ENCODE measurements around the gene SNX5. TPM values are rescaled to one million over a fixed set of nuclear protein-coding genes. Genes with fewer than 3 reads are reported as not detected.

SNX5 gene
- total RNA-seq, 1 donor from 2014 or later, result 133 TPM

DNA sequence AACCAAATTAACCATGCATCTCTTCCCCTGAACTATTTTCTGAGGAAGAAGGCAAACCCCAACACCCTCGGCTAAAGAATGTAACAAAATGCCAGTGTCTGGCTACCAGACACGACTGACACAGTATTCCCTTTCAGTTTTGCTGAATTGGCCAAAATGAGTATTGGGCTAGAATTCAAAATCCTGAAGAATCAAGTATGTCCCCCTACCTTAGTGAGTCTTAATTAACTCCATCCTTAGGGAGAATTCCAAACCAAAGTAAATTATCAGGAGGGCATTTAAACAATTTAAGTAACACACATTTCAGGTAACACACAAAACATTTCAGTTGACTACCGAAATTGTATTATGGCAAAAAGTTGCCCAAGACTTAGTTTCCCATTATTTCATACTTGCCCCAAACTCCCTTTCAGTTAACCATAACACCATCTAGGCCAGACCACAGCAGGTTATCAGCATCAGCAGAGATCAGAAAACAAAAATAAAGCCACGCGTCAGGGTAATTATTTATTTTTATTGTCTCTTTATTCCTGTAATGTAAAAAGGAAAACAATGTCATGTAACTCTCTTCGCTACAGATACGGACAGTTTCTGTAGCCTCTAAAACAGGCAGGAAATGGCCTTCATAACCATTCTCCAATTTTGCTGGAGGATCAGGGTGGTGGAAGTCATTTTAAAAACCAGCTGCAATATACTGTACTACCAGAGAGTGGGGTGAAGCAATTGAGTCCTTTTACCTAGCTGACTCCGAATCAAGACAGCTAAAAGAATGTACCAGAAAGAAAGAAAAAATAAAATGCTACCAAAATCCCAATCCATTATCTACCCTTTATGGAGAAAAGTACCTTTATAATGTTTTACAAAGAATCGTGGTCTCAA is 1.9 kb downstream of the SNX5 start:
- DNase-seq (ENCODE audit: low spot score in 2 of 2, unreplicated experiment in 2 of 2), result no peak
- TF ChIP-seq CTCF (IDR thresholded peaks at IDR 0.05; ENCODE audit: unreplicated experiment), result no peak
- H3K9me3 Mint-ChIP-seq, result no peaks in the 10 kb centered on the region
- H3K4me3 Mint-ChIP-seq, result peak overlapping the region; percentile 89
- peak overlapping the region; percentile 85 for H3K27ac Mint-ChIP-seq
- no peaks in the 10 kb centered on the region for H3K27me3 Mint-ChIP-seq (ENCODE audit: low read depth)
- peaks cover 73% of the 10 kb centered on the region for H3K4me1 Mint-ChIP-seq
- H3K36me3 Mint-ChIP-seq, result peaks cover 4% of the 10 kb centered on the region

- no peaks in the 10 kb centered on the region for H3K27me3 Mint-ChIP-seq (ENCODE audit: low read depth)
- DNase-seq (ENCODE audit: low spot score in 2 of 2, unreplicated experiment in 2 of 2), result no peak
- peaks cover 4% of the 10 kb centered on the region for H3K36me3 Mint-ChIP-seq
- H3K9me3 Mint-ChIP-seq, result no peaks in the 10 kb centered on the region
- H3K4me3 Mint-ChIP-seq, result peak overlapping the region; percentile 89
- H3K27ac Mint-ChIP-seq, result peak overlapping the region; percentile 85
- TF ChIP-seq CTCF (IDR thresholded peaks at IDR 0.05; ENCODE audit: unreplicated experiment), result no peak
- peaks cover 72% of the 10 kb centered on the region for H3K4me1 Mint-ChIP-seq
These were observed 3.4 kb downstream of the SNX5 start for GRCh38 chr20:17965042-17965697.

- H3K27me3 Mint-ChIP-seq (ENCODE audit: low read depth), result no peaks in the 10 kb centered on the region
- H3K9me3 Mint-ChIP-seq, result no peaks in the 10 kb centered on the region
- peaks cover 71% of the 10 kb centered on the region for H3K4me1 Mint-ChIP-seq
- peak overlapping the region; percentile 48 for H3K27ac Mint-ChIP-seq
- DNase-seq (ENCODE audit: low spot score in 2 of 2, unreplicated experiment in 2 of 2), result no peak
- H3K4me3 Mint-ChIP-seq, result peak overlapping the region; percentile 89
- no peak for TF ChIP-seq CTCF (IDR thresholded peaks at IDR 0.05; ENCODE audit: unreplicated experiment)
- peaks cover 4% of the 10 kb centered on the region for H3K36me3 Mint-ChIP-seq
These were observed 4.0 kb downstream of the SNX5 start for GRCh38 chr20:17964632-17965031.

DNA sequence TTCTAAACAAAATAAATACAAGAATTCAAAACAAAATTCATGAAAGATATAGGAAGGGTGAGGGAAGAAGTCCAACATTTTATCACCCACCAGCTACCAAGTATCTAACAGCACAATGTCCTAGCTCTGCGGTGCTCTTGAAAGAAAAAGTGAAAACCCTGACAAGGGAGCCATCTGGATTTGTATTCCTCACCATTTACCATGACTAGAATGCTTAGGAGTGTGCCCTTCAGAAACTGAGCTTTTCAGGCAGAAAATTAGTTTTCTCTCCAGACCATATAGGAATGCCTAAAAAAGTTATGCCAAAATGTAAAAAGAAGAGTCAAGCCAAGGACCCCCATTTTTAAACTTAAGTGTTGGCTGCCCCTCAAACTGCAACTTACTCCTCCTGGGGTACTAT is 4.5 kb downstream of the SNX5 start:
- Mint-ChIP-seq H3K36me3 (peaks cover 4% of the 10 kb centered on the region), H3K4me3 (no peak overlapping the region), H3K27ac (peak overlapping the region; percentile 48), H3K27me3 (ENCODE audit: low read depth) (no peaks in the 10 kb centered on the region), H3K9me3 (no peaks in the 10 kb centered on the region), H3K4me1 (peaks cover 75% of the 10 kb centered on the region)
- TF ChIP-seq CTCF (IDR thresholded peaks at IDR 0.05; ENCODE audit: unreplicated experiment), result no peak
- no peak for DNase-seq (ENCODE audit: low spot score in 2 of 2, unreplicated experiment in 2 of 2)

- no peak for TF ChIP-seq CTCF (IDR thresholded peaks at IDR 0.05; ENCODE audit: unreplicated experiment)
- H3K9me3 Mint-ChIP-seq, result no peaks in the 10 kb centered on the region
- no peak for DNase-seq (ENCODE audit: low spot score in 2 of 2, unreplicated experiment in 2 of 2)
- H3K4me1 Mint-ChIP-seq, result peaks cover 82% of the 10 kb centered on the region
- H3K27me3 Mint-ChIP-seq (ENCODE audit: low read depth), result no peaks in the 10 kb centered on the region
- peak overlapping the region; percentile 83 for H3K27ac Mint-ChIP-seq
- peaks cover 4% of the 10 kb centered on the region for H3K36me3 Mint-ChIP-seq
- no peak overlapping the region for H3K4me3 Mint-ChIP-seq
These were observed 5.3 kb downstream of the SNX5 start for GRCh38 chr20:17963114-17963897.

Data from mesothelial cell of epicardium (in vitro differentiated cells).